H1 (cell line): Measurements from ENCODE around the gene SH3RF3. TPM values are rescaled to one million over a fixed set of nuclear protein-coding genes. Genes with fewer than 3 reads are reported as not detected.

Experiments used
- CTCF ChIA-PET: fragments of 300-600 bp; sonication (Branson Sonifier 250); formaldehyde crosslinking; loops from one replicate; lab custom pipeline; 2021; ENCODE audit not compliant: partially characterized antibody; lab: Charles Lee
- POLR2A ChIA-PET: fragments of 300-600 bp; sonication (Branson Sonifier 250); formaldehyde crosslinking; loops from one replicate; lab custom pipeline; 2021; ENCODE audit warnings: inconsistent platforms; ENCODE audit not compliant: partially characterized antibody; lab: Charles Lee
- DNase-seq, 2 experiments: peaks; one replicate each; pipeline versions ENCODE4 v3.0.0 to v3.0.0-alpha.2; 2010 to 2022; ENCODE audit warnings: low spot score in 2 of 2, low read depth in 1 of 2, mixed read lengths in 1 of 2
- FAIRE-seq: peaks from 2 replicates; lab custom pipeline; 2011; peaks lifted over from hg19 to GRCh38; lab: Jason Lieb, UNC
- H2AFZ ChIP-seq: 2 replicates; pipeline ENCODE4 v1.8.1; 2012; ENCODE audit warnings: low read length, inconsistent platforms
- H2AK5ac ChIP-seq: 2 replicates; pipeline ENCODE4 v1.6.1; 2013; ENCODE audit warnings: low read depth, low read length
- H2BK120ac ChIP-seq: replicated peaks from 2 replicates; pipeline ENCODE3; 2013; ENCODE audit warnings: low read depth, low read length, inconsistent platforms
- H2BK12ac ChIP-seq: 2 replicates; pipeline ENCODE4 v1.6.1; 2013; ENCODE audit warnings: low read depth, low read length
- H2BK15ac ChIP-seq: 2 replicates; pipeline ENCODE4 v1.6.1; 2013; ENCODE audit warnings: low read length
- H2BK20ac ChIP-seq: 2 replicates; pipeline ENCODE4 v1.6.1; 2013; ENCODE audit warnings: low read length
- H2BK5ac ChIP-seq: 2 replicates; pipeline ENCODE4 v1.6.1; 2013; ENCODE audit warnings: low read depth, low read length
- H3K14ac ChIP-seq: 2 replicates; pipeline ENCODE4 v1.6.1; 2013; ENCODE audit warnings: inconsistent platforms; ENCODE audit not compliant: insufficient read length
- H3K18ac ChIP-seq: 2 replicates; pipeline ENCODE4 v1.6.1; 2013; ENCODE audit warnings: low read length; ENCODE audit errors: extremely low read depth
- H3K23ac ChIP-seq: 2 replicates; pipeline ENCODE4 v1.6.1; 2013; ENCODE audit warnings: inconsistent platforms; ENCODE audit not compliant: insufficient read length
- H3K23me2 ChIP-seq: 2 replicates; pipeline ENCODE4 v1.6.1; 2013; ENCODE audit warnings: low read depth, low read length
- H3K27ac ChIP-seq: 2 replicates; pipeline ENCODE4 v1.6.1; 2011; ENCODE audit warnings: low read depth, low read length, inconsistent platforms
- H3K27me3 ChIP-seq, 4 experiments: replicated peaks in 1 of 4; 1 replicate in 1 of 4; 2 replicates in 3 of 4; pipeline versions ENCODE4 v1.6.1 to v1.8.1; 2011 to 2013; ENCODE audit warnings: low read length in 3 of 4, mild to moderate bottlenecking in 3 of 4, inconsistent platforms in 2 of 4, mixed read lengths in 2 of 4, moderate library complexity in 1 of 4; ENCODE audit not compliant: control insufficient read depth in 3 of 4, insufficient read depth in 3 of 4; ENCODE audit errors: extremely low read depth in 1 of 4
- H3K36me3 ChIP-seq, 4 experiments: 2 replicates each; pipeline versions ENCODE4 v1.6.1 to v1.8.1; 2011 to 2013; ENCODE audit warnings: mild to moderate bottlenecking in 4 of 4, low read length in 3 of 4, moderate library complexity in 2 of 4, control low read depth in 1 of 4, inconsistent platforms in 1 of 4; ENCODE audit not compliant: insufficient read depth in 4 of 4, control insufficient read depth in 2 of 4
- H3K4ac ChIP-seq: replicated peaks from 2 replicates; pipeline ENCODE3; 2013; ENCODE audit warnings: low read length, low read depth, mixed read lengths, inconsistent platforms; ENCODE audit not compliant: insufficient read length
- H3K4me1 ChIP-seq, 4 experiments: replicated peaks in 1 of 4; 1 replicate in 1 of 4; 2 replicates in 3 of 4; pipeline versions ENCODE4 v1.6.1 to v1.8.1; 2011 to 2013; ENCODE audit warnings: low read length in 3 of 4, inconsistent platforms in 2 of 4, mixed read lengths in 1 of 4; ENCODE audit not compliant: insufficient read depth in 4 of 4, control insufficient read depth in 3 of 4
- H3K4me2 ChIP-seq, 2 experiments: 2 replicates each; pipeline versions ENCODE4 v1.6.1 to v1.8.1; 2011 to 2013; ENCODE audit warnings: low read depth in 2 of 2, low read length in 2 of 2, control low read depth in 1 of 2, inconsistent platforms in 1 of 2, mild to moderate bottlenecking in 1 of 2; ENCODE audit not compliant: insufficient read depth in 1 of 2
- H3K4me3 ChIP-seq, 4 experiments: fragments of 200-600, 300-600 bp in 1 of 4; sonication (generic), shearing (Covaris generic), sonication (Bioruptor Twin) in 1 of 4; 2 replicates each; pipeline versions ENCODE4 v1.5.1 to v1.8.1; 2011 to 2016; ENCODE audit warnings: low read length in 4 of 4, low read depth in 3 of 4, control low read depth in 2 of 4, inconsistent platforms in 2 of 4, mild to moderate bottlenecking in 2 of 4, mixed read lengths in 1 of 4, moderate library complexity in 1 of 4; ENCODE audit not compliant: insufficient read depth in 2 of 4; ENCODE audit errors: extremely low read depth in 1 of 4
- H3K56ac ChIP-seq: replicated peaks from 2 replicates; pipeline ENCODE3; 2013; ENCODE audit warnings: low read depth, mild to moderate bottlenecking, mixed read lengths, low read length, inconsistent platforms; ENCODE audit not compliant: insufficient read length
- H3K79me1 ChIP-seq: 2 replicates; pipeline ENCODE4 v1.6.1; 2013; ENCODE audit warnings: low read depth, low read length, control low read depth
- H3K79me2 ChIP-seq, 2 experiments: 2 replicates each; pipeline versions ENCODE4 v1.6.1 to v1.8.1; 2012 to 2013; ENCODE audit warnings: low read length in 2 of 2, mild to moderate bottlenecking in 2 of 2, inconsistent platforms in 1 of 2; ENCODE audit not compliant: insufficient read depth in 2 of 2, control insufficient read depth in 1 of 2
- H3K9ac ChIP-seq, 4 experiments: replicated peaks in 1 of 4; 1 replicate in 1 of 4; 2 replicates in 3 of 4; pipeline versions ENCODE4 v1.6.1 to v1.8.1; 2011 to 2013; ENCODE audit warnings: low read depth in 3 of 4, low read length in 3 of 4, control low read depth in 2 of 4, mild to moderate bottlenecking in 2 of 4, moderate library complexity in 2 of 4, inconsistent platforms in 1 of 4; ENCODE audit errors: extremely low read depth in 1 of 4
- H3K9me3 ChIP-seq, 2 experiments: 2 replicates each; pipeline versions ENCODE4 v1.6.1 to v1.8.1; 2012 to 2013; ENCODE audit warnings: mild to moderate bottlenecking in 2 of 2, moderate library complexity in 2 of 2, control low read depth in 1 of 2, inconsistent platforms in 1 of 2, low read depth in 1 of 2, low read length in 1 of 2, mixed read lengths in 1 of 2; ENCODE audit not compliant: insufficient read depth in 2 of 2
- H4K20me1 ChIP-seq, 2 experiments: replicated peaks in 1 of 2; 2 replicates each; pipeline versions ENCODE3 to v1.8.1; 2011 to 2013; ENCODE audit warnings: inconsistent platforms in 2 of 2, low read length in 2 of 2, mild to moderate bottlenecking in 1 of 2; ENCODE audit not compliant: insufficient read depth in 2 of 2, control insufficient read depth in 1 of 2
- H4K5ac ChIP-seq: 2 replicates; pipeline ENCODE4 v1.6.1; 2013; ENCODE audit warnings: low read length, low read depth, mixed read lengths, inconsistent platforms; ENCODE audit not compliant: insufficient read length
- H4K8ac ChIP-seq: 2 replicates; pipeline ENCODE4 v1.8.0; 2013; ENCODE audit warnings: mild to moderate bottlenecking, moderate library complexity, low read length, inconsistent platforms; ENCODE audit not compliant: insufficient read depth; ENCODE audit errors: extremely low read depth
- H4K91ac ChIP-seq: replicated peaks from 2 replicates; pipeline ENCODE3; 2013; ENCODE audit warnings: low read length, mixed read lengths, inconsistent platforms; ENCODE audit not compliant: insufficient read length
- ASH2L ChIP-seq: fragments of 200-600, 300-600 bp; sonication (generic); IDR thresholded peaks from one replicate; pipeline ENCODE4 v1.7.1; 2017; ENCODE audit warnings: low read length
- BACH1 ChIP-seq: IDR thresholded peaks from 2 replicates; pipeline ENCODE4 v1.6.1; 2012; ENCODE audit warnings: low read length, improper control_type of control experiment
- BCL11A ChIP-seq, 2 experiments: IDR thresholded peaks; one replicate each; pipeline ENCODE4 v1.6.1; 2011; ENCODE audit warnings: low read depth in 2 of 2, low read length in 2 of 2, mild to moderate bottlenecking in 2 of 2
- EZH2 ChIP-seq: fragments of 200-600 bp; sonication (generic); IDR thresholded peaks from 2 replicates; pipeline ENCODE4 v1.7.1; 2012; ENCODE audit warnings: low read depth, mild to moderate bottlenecking, moderate library complexity, low read length, inconsistent platforms; ENCODE audit not compliant: severe bottlenecking
- HDAC2 ChIP-seq, 2 experiments: fragments of 300-600 bp in 1 of 2; sonication (generic) in 1 of 2; IDR thresholded peaks; 2 replicates each; pipeline ENCODE4 v1.6.1; 2011 to 2012; ENCODE audit warnings: low read depth in 2 of 2, low read length in 2 of 2, mild to moderate bottlenecking in 2 of 2, moderate library complexity in 2 of 2, borderline replicate concordance in 1 of 2, inconsistent platforms in 1 of 2
- JUN ChIP-seq: IDR thresholded peaks from 2 replicates; pipeline ENCODE4 v1.6.1; 2011; ENCODE audit warnings: low read depth, mild to moderate bottlenecking, improper control_type of control experiment, low read length
- MAFK ChIP-seq: IDR thresholded peaks from 2 replicates; pipeline ENCODE4 v1.6.1; 2012; ENCODE audit warnings: low read depth, mild to moderate bottlenecking, improper control_type of control experiment, low read length
- NANOG ChIP-seq: IDR thresholded peaks from 2 replicates; pipeline ENCODE4 v1.6.1; 2011; ENCODE audit warnings: low read length, low read depth, mild to moderate bottlenecking, inconsistent platforms; ENCODE audit not compliant: insufficient read depth, poor library complexity, severe bottlenecking
- POLR2AphosphoS5 ChIP-seq: IDR thresholded peaks from 2 replicates; pipeline ENCODE4 v1.6.1; 2011; ENCODE audit warnings: low read depth, low read length
- SAP30 ChIP-seq: fragments of 300-600 bp; sonication (generic); IDR thresholded peaks from 2 replicates; pipeline ENCODE4 v1.7.1; 2012; ENCODE audit warnings: low read length, moderate library complexity, mild to moderate bottlenecking, inconsistent platforms; ENCODE audit not compliant: insufficient read depth, insufficient replicate concordance
- SP4 ChIP-seq: IDR thresholded peaks from 2 replicates; pipeline ENCODE4 v1.6.1; 2012; ENCODE audit warnings: low read length, inconsistent platforms
- TBP ChIP-seq: IDR thresholded peaks from 2 replicates; pipeline ENCODE4 v1.6.1; 2011; ENCODE audit warnings: low read depth, low read length, improper control_type of control experiment
- WGBS, 2 experiments: shearing (Covaris generic) in 1 of 2; methylation state at CpG; one replicate each; pipeline versions ENCODE4 v1.1.6 to v1.1.7; 2013 to 2015; ENCODE audit warnings: low lambda C conversion rate in 2 of 2, mixed read lengths in 2 of 2, inconsistent platforms in 1 of 2, low coverage in 1 of 2, missing lambda C conversion rate in 1 of 2; ENCODE audit not compliant: insufficient replicate concordance in 2 of 2, insufficient coverage in 1 of 2, insufficient read length in 1 of 2; ENCODE audit errors: extremely low coverage in 1 of 2, missing lambda C conversion rate in 1 of 2; 5-methylcytosine and 5-hydroxymethylcytosine counted together
- polyA plus RNA-seq, 7 experiments: library from polyadenylated mRNA; depleted of rRNA in 3 of 7; stranded (reverse) in 5 of 7; unstranded in 2 of 7; fragments of >200 nt in 5 of 7; fragments of 200-250 nt in 2 of 7; gene quantifications; 1 replicate in 5 of 7; 2 replicates in 1 of 7; 4 replicates in 1 of 7; pipeline versions ENCODE4 v1.2.1 to v1.2.3, GENCODE V29; 2011 to 2013; ENCODE audit warnings: missing spikeins in 2 of 7, mixed read lengths in 2 of 7
- total RNA-seq: library from RNA; stranded (reverse); fragmentation: NEBNext Ultra II Directional; extraction: Animal tissue kit (Norgen Biotek cat#: 25700); gene quantifications from 2 replicates; pipeline ENCODE4 v1.2.1, GENCODE V29; 2021

The SH3RF3 gene
- total and polyA plus RNA-seq, 2 of the 8 experiments (the other 6 are each of a cell fraction or from before 2014, with no cell fraction given), result 0.11 to 0.65 TPM

GRCh38 chr2:109422758-109423500 lies 293.9 kb downstream of the SH3RF3 start:
- ChIA-PET CTCF (no interaction called here), POLR2A (no interaction called here)
- no peak overlapping the region for H2AK5ac ChIP-seq
- H2AFZ ChIP-seq, result no peak overlapping the region
- FAIRE-seq, result no peak
- DNase-seq, result no peak
- H3K79me1 ChIP-seq, result no peaks in the 10 kb centered on the region
- H3K9me3 ChIP-seq, result no peaks in the 10 kb centered on the region
- no peak overlapping the region for H3K56ac ChIP-seq
- no peak overlapping the region for H4K5ac ChIP-seq
- H4K20me1 ChIP-seq, result no peaks in the 10 kb centered on the region
- no peaks in the 10 kb centered on the region for H3K23me2 ChIP-seq
- H3K23ac ChIP-seq, result no peak overlapping the region
- H3K14ac ChIP-seq, result no peak overlapping the region
- 83% methylated on average over 15 of the region's 16 CpGs; no CpG with 5 or more reads in 1 of the 2 experiments for WGBS, 2 experiments
- H2BK5ac ChIP-seq, result peak overlapping the region; percentile 32; the same call in 1 of the 2 replicates
- H2BK15ac ChIP-seq, result no peak overlapping the region
- H2BK12ac ChIP-seq, result no peak overlapping the region
- H3K18ac ChIP-seq, result no peak overlapping the region
- no peak overlapping the region for H3K4ac ChIP-seq
- H3K36me3 ChIP-seq, result no peaks in the 10 kb centered on the region
- no peak overlapping the region for H2BK120ac ChIP-seq
- no peak overlapping the region for H3K4me3 ChIP-seq
- H3K4me1 ChIP-seq, result no peaks in the 10 kb centered on the region
- no peak overlapping the region; the same call in 1 of the 2 replicates for H3K27ac ChIP-seq
- no peak overlapping the region for H3K4me2 ChIP-seq
- no peaks in the 10 kb centered on the region for H3K79me2 ChIP-seq
- H4K8ac ChIP-seq, result peak overlapping the region; percentile 14; the same call in 1 of the 2 replicates
- no peaks in the 10 kb centered on the region for H3K27me3 ChIP-seq
- no peak overlapping the region for H2BK20ac ChIP-seq
- no peak overlapping the region for H3K9ac ChIP-seq
- H4K91ac ChIP-seq, result no peak overlapping the region
- TF ChIP-seq EZH2, result no peak
- TF ChIP-seq BCL11A (IDR thresholded peaks at IDR 0.05; ENCODE audit: low read depth in 2 of 2, low read length in 2 of 2), result no peak
- TF ChIP-seq BACH1, result no peak
- no peak for TF ChIP-seq NANOG
- no peak for TF ChIP-seq TBP
- TF ChIP-seq MAFK, result no peak
- TF ChIP-seq ASH2L, result no peak
- TF ChIP-seq POLR2AphosphoS5, result no peak
- no peak for TF ChIP-seq HDAC2 (IDR thresholded peaks at IDR 0.05; ENCODE audit: borderline replicate concordance in 1 of 2, low read depth in 2 of 2, low read length in 2 of 2)
- TF ChIP-seq SP4, result no peak
- TF ChIP-seq JUN, result no peak
- no peak for TF ChIP-seq SAP30
